PC-3 (cell line): ENCODE results near the gene SOWAHB.

Experiments
- EZH2 ChIP-seq: fragments of 300-600 bp; sonication (generic); IDR thresholded peaks from one replicate; pipeline ENCODE4 v1.6.1; 2017; ENCODE audit warnings: antibody characterized with exemption, mild to moderate bottlenecking, low read length; ENCODE audit not compliant: unreplicated experiment
- EZH2phosphoT487 ChIP-seq: fragments of 300-600 bp; sonication (generic); IDR thresholded peaks from 2 replicates; pipeline ENCODE4 v1.6.1; 2018; ENCODE audit warnings: mild to moderate bottlenecking, antibody characterized with exemption, low read length, borderline replicate concordance
- TF ChIP-seq, protein P1 (sequence below): fragments of 300-600 bp; sonication (generic); conservative IDR thresholded peaks from 2 replicates; pipeline ENCODE4 v1.5.1; 2017; ENCODE audit warnings: antibody characterized with exemption, low read depth, mild to moderate bottlenecking, low read length

DNA sequence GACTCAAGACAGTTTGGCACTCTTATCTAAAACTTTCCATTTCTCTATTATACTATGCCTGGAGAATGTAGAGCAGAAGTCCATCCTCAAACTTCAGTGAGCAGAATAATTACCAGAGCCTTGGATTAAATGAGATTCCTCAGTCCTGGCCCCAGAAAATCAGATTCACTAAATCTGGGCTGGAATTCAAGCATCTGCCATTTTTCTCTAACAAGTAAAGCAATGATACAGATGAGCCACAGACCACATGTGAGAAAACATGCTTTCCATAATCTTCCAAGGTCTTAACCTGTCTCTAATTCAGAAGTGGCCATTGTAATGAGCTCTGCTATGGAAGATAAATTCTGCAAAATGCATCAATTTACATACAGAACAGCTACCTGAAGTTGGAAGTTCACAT is 25.4 kb downstream of the SOWAHB start:
- TF ChIP-seq, protein P1, sequence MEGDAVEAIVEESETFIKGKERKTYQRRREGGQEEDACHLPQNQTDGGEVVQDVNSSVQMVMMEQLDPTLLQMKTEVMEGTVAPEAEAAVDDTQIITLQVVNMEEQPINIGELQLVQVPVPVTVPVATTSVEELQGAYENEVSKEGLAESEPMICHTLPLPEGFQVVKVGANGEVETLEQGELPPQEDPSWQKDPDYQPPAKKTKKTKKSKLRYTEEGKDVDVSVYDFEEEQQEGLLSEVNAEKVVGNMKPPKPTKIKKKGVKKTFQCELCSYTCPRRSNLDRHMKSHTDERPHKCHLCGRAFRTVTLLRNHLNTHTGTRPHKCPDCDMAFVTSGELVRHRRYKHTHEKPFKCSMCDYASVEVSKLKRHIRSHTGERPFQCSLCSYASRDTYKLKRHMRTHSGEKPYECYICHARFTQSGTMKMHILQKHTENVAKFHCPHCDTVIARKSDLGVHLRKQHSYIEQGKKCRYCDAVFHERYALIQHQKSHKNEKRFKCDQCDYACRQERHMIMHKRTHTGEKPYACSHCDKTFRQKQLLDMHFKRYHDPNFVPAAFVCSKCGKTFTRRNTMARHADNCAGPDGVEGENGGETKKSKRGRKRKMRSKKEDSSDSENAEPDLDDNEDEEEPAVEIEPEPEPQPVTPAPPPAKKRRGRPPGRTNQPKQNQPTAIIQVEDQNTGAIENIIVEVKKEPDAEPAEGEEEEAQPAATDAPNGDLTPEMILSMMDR, result no peak
- TF ChIP-seq EZH2phosphoT487, result no peak
- no peak for TF ChIP-seq EZH2
